Osteoblast (primary cell): ENCODE results near the gene DIMT1. TPM values are rescaled to one million over a fixed set of nuclear protein-coding genes. Genes with fewer than 3 reads are reported as not detected.

ENCODE experiments used
- DNase-seq: peaks from one replicate; pipeline ENCODE4 v3.0.0; 2011; ENCODE audit warnings: low spot score, mixed read lengths; ENCODE audit not compliant: insufficient read length; ENCODE audit errors: missing footprints
- H2AFZ ChIP-seq: 2 replicates; pipeline ENCODE4 v1.6.0; 2011; ENCODE audit warnings: mild to moderate bottlenecking, low read length
- H3K27ac ChIP-seq: 2 replicates; pipeline ENCODE4 v1.5.1; 2011; ENCODE audit warnings: mild to moderate bottlenecking, low read depth, low read length, moderate library complexity
- H3K27me3 ChIP-seq: 2 replicates; pipeline ENCODE4 v1.6.0; 2012; ENCODE audit warnings: mild to moderate bottlenecking, control low read depth, inconsistent platforms, low read length, moderate library complexity; ENCODE audit not compliant: insufficient read depth
- H3K36me3 ChIP-seq: 2 replicates; pipeline ENCODE4 v1.5.1; 2011; ENCODE audit warnings: mild to moderate bottlenecking, low read length, control low read depth, moderate library complexity; ENCODE audit not compliant: insufficient read depth
- H3K4me1 ChIP-seq: 2 replicates; pipeline ENCODE4 v1.5.1; 2011; ENCODE audit warnings: mild to moderate bottlenecking, low read length, control low read depth, moderate library complexity; ENCODE audit not compliant: insufficient read depth
- H3K4me2 ChIP-seq: 2 replicates; pipeline ENCODE4 v1.6.0; 2011; ENCODE audit warnings: mild to moderate bottlenecking, low read length; ENCODE audit not compliant: insufficient read depth
- H3K4me3 ChIP-seq: fragments of 200-600 bp; sonication (generic); 3 replicates; pipeline ENCODE4 v1.5.1; 2012; ENCODE audit warnings: mild to moderate bottlenecking, low read length, inconsistent platforms; ENCODE audit not compliant: insufficient read depth
- H3K79me2 ChIP-seq: 2 replicates; pipeline ENCODE4 v1.6.0; 2012; ENCODE audit warnings: mild to moderate bottlenecking, low read length, control low read depth, inconsistent platforms; ENCODE audit not compliant: insufficient read depth
- H3K9me3 ChIP-seq: 2 replicates; pipeline ENCODE4 v1.5.1; 2011; ENCODE audit warnings: low read depth, low read length, control low read depth
- H4K20me1 ChIP-seq: 2 replicates; pipeline ENCODE4 v1.6.0; 2012; ENCODE audit warnings: mild to moderate bottlenecking, low read length, control low read depth; ENCODE audit not compliant: insufficient read depth
- total RNA-seq: library from RNA; depleted of rRNA; stranded (reverse); fragments of >200 nt; gene quantifications from 2 replicates; pipeline ENCODE4 v1.2.3, GENCODE V29; 2012
- TF ChIP-seq, protein P1 (sequence below): IDR thresholded peaks from 2 replicates; pipeline ENCODE4 v1.5.1; 2011; ENCODE audit warnings: mild to moderate bottlenecking, low read depth, low read length, moderate library complexity; ENCODE audit errors: extremely low read depth

Gene DIMT1
- total RNA-seq, 1 donor, result 34.7 TPM

DNA sequence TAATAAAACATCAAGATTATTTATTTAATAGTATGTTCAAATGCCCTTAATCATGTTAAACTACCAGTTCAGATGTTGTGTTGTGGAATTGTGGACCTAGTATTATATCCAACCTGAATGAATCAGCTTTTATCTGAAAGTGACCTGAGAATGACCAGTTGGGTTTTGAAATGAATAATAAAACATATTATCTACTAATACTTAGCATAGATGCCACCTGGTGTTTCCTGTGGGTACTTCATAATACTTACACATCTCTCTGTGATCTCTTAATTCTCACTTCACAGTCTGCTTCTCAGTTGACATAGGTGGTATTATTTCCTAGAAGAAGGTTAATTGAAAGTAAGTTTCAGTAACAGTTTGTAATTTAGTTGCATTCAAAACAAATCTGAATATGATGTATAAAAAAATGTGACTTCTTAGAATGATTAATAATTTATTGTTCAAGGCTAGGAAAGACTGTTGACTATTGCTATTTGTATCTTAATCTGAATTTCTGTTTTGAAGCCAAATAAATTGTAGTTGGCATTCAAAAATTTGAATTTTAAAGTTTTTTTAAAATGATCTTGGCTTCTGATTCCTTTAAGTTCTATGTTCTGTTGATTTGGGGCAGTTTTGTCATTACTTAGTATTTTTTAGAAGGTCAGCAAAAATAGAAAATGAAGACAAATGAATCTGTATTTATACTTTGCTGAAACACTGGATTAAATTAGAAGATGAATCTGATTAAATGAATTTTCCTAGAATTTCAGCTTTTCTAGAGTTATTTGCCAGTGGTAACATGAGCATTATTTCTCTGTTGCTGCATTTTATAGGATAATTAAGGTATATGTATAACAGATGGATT, 49.5 kb downstream of the DIMT1 start:
- TF ChIP-seq, protein P1, sequence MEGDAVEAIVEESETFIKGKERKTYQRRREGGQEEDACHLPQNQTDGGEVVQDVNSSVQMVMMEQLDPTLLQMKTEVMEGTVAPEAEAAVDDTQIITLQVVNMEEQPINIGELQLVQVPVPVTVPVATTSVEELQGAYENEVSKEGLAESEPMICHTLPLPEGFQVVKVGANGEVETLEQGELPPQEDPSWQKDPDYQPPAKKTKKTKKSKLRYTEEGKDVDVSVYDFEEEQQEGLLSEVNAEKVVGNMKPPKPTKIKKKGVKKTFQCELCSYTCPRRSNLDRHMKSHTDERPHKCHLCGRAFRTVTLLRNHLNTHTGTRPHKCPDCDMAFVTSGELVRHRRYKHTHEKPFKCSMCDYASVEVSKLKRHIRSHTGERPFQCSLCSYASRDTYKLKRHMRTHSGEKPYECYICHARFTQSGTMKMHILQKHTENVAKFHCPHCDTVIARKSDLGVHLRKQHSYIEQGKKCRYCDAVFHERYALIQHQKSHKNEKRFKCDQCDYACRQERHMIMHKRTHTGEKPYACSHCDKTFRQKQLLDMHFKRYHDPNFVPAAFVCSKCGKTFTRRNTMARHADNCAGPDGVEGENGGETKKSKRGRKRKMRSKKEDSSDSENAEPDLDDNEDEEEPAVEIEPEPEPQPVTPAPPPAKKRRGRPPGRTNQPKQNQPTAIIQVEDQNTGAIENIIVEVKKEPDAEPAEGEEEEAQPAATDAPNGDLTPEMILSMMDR, result peak; percentile 52
- Histone ChIP-seq H3K79me2 (no peaks in the 10 kb centered on the region), H2AFZ (no peak overlapping the region), H3K4me1 (no peaks in the 10 kb centered on the region), H3K27me3 (no peaks in the 10 kb centered on the region), H4K20me1 (no peaks in the 10 kb centered on the region), H3K4me2 (no peak overlapping the region), H3K36me3 (peaks cover 28% of the 10 kb centered on the region), H3K9me3 (no peaks in the 10 kb centered on the region), H3K27ac (no peak overlapping the region), H3K4me3 (no peak overlapping the region)
- DNase-seq, result peak; percentile 19

DNA sequence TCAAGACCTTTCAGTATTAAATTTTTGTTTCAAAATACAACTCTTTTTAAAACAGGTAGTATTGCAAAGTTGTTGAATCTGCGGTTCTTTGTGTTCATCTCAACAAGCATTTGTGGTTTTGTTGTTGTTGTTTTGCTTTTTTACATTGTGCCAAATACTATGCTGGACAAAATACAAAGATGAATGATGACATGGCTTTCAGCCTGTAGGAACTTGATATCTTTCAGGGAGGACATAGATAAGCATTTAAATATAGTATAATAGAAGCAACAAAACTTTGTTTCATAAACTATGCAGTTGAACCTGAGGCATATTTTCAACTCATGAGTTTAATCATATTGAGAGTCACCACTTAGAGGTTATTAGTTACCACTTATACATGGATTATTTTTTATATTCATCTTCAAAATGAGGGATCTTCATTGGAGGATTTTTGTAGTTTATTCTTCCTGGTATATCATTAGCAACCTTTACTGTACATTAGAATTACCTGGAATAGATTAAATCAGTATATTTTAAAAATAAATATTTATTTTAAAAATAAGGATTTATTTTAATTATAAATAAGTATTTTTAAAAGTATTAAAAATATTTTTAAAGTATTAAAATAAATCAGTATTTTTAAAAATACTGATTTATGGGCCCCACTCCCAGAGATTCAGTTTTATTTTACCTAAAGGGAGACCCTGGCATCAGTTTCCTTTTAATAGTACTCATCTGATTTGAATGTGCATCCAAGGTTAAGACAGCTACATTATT, 54.8 kb downstream of the DIMT1 start:
- H3K79me2 ChIP-seq, result peaks cover 23% of the 10 kb centered on the region
- H3K27ac ChIP-seq, result no peak overlapping the region
- no peaks in the 10 kb centered on the region for H3K4me1 ChIP-seq
- no peaks in the 10 kb centered on the region for H3K27me3 ChIP-seq
- H2AFZ ChIP-seq, result no peak overlapping the region
- H3K4me2 ChIP-seq, result no peak overlapping the region
- no peaks in the 10 kb centered on the region for H3K9me3 ChIP-seq
- H3K4me3 ChIP-seq, result no peak overlapping the region
- TF ChIP-seq, protein P1, result no peak
- no peaks in the 10 kb centered on the region for H4K20me1 ChIP-seq
- no peak for DNase-seq
- H3K36me3 ChIP-seq, result peaks cover 19% of the 10 kb centered on the region

DNA sequence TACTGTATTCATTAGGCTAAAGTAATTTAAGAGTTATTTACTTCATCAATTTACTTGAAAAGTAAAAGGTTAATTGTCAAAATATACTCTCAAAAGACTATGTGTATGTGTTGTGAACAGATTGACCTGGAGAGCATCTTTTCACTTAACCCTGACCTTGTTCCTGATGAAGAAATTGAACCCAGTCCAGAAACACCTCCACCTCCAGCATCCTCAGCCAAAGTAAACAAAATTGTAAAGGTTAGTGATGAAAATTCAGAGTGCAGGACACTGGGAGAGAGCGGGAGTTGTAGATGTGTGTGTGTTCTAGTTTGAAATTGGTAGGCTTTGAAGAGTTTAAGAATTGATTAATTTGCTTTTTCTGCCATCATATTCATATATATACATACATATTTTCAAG, 55.8 kb downstream of the DIMT1 start:
- H4K20me1 ChIP-seq, result peaks cover 8% of the 10 kb centered on the region
- H3K4me3 ChIP-seq, result no peak overlapping the region
- peak; percentile 32 for DNase-seq
- peaks cover 5% of the 10 kb centered on the region for H3K4me1 ChIP-seq
- no peaks in the 10 kb centered on the region for H3K9me3 ChIP-seq
- H3K79me2 ChIP-seq, result peaks cover 33% of the 10 kb centered on the region
- no peak overlapping the region for H2AFZ ChIP-seq
- no peaks in the 10 kb centered on the region for H3K27me3 ChIP-seq
- H3K4me2 ChIP-seq, result no peak overlapping the region
- peaks cover 19% of the 10 kb centered on the region for H3K36me3 ChIP-seq
- no peak overlapping the region for H3K27ac ChIP-seq
- TF ChIP-seq, protein P1, result no peak

DNA sequence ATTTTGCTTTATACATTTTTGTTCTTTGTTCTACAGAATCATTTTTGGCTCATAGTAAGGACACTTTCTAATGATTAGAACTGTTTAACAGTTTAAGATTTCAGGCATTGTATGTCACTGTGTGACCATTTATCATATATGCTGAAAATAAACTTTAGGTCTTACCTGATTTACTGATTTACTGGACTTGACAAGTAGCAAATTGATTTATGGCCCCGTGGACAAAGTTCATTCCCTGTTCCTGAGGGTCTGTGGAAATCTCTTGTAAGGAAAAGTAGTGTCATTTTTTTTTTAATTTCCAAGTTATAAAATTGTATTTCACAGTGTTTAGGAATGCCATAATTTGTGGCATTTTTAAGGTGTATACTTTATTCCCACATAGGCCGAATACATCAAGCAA, 57.0 kb downstream of the DIMT1 start:
- peaks cover 43% of the 10 kb centered on the region for H3K79me2 ChIP-seq
- no peak overlapping the region for H3K4me2 ChIP-seq
- H3K27me3 ChIP-seq, result no peaks in the 10 kb centered on the region
- H3K27ac ChIP-seq, result no peak overlapping the region
- TF ChIP-seq, protein P1, result no peak
- H2AFZ ChIP-seq, result no peak overlapping the region
- peaks cover 11% of the 10 kb centered on the region for H4K20me1 ChIP-seq
- H3K9me3 ChIP-seq, result no peaks in the 10 kb centered on the region
- H3K4me3 ChIP-seq, result no peak overlapping the region
- H3K36me3 ChIP-seq, result peaks cover 8% of the 10 kb centered on the region
- no peak for DNase-seq
- peaks cover 5% of the 10 kb centered on the region for H3K4me1 ChIP-seq
